ENCODE data around the gene HERPUD1.

- no peak for TF ChIP-seq SREBF2 (IDR thresholded peaks at IDR 0.05)
- no peak for TF ChIP-seq CTCF (IDR thresholded peaks at IDR 0.05)
- no peak for TF ChIP-seq RAD21 (conservative IDR thresholded peaks at IDR 0.05 in 1 of 2, IDR thresholded peaks at IDR 0.05 in 1 of 2)
- no peak for TF ChIP-seq RCOR1 (IDR thresholded peaks at IDR 0.05; ENCODE audit: low read depth, low read length)
- TF ChIP-seq POLR2A (IDR thresholded peaks at IDR 0.05; ENCODE audit: low read length): no peak
- TF ChIP-seq CEBPB (IDR thresholded peaks at IDR 0.05): no peak
- no peak for TF ChIP-seq CBX2 (IDR thresholded peaks at IDR 0.05; ENCODE audit: borderline replicate concordance, low read depth)
- no peak for TF ChIP-seq MAZ (IDR thresholded peaks at IDR 0.05; ENCODE audit: borderline replicate concordance, low read depth, low read length)
- TF ChIP-seq HOXA7 (CRISPR knock-in tag; IDR thresholded peaks at IDR 0.05): no peak
These were observed 10.4 kb upstream of the HERPUD1 start for GRCh38 chr16:56921571-56921970.
